CD4-positive, alpha-beta T cell treated with Interferon gamma for 1 hour (primary cell): Measurements from ENCODE around the gene HOXB3.

ENCODE experiments used
- DNase-seq: peaks from one replicate; pipeline ENCODE4 v3.0.0-alpha.2; 2020

HOXB3 gene

GRCh38 chr17:48567646-48568354 is 22.2 kb downstream of the HOXB3 start:
- DNase-seq, result no peak

GRCh38 chr17:48567209-48567608 is 22.8 kb downstream of the HOXB3 start:
- DNase-seq, result no peak

- DNase-seq, result no peak
These were observed 23.3 kb downstream of the HOXB3 start for GRCh38 chr17:48566717-48567116.

- no peak for DNase-seq
These were observed 23.9 kb downstream of the HOXB3 start for GRCh38 chr17:48565925-48566710.

GRCh38 chr17:48565022-48565554 is 25.0 kb downstream of the HOXB3 start:
- DNase-seq, result no peak

- no peak for DNase-seq
These were observed 25.6 kb downstream of the HOXB3 start for GRCh38 chr17:48564188-48565021.

GRCh38 chr17:48563867-48564187 is 26.2 kb downstream of the HOXB3 start:
- DNase-seq, result no peak

- DNase-seq, result no peak
These were observed 26.6 kb downstream of the HOXB3 start for GRCh38 chr17:48563385-48563838.

GRCh38 chr17:48562934-48563333 is 27.1 kb downstream of the HOXB3 start:
- DNase-seq, result no peak

GRCh38 chr17:48561884-48562810 is 27.9 kb downstream of the HOXB3 start:
- DNase-seq, result no peak

- no peak for DNase-seq
These were observed 29.9 kb downstream of the HOXB3 start for GRCh38 chr17:48559840-48560817.

GRCh38 chr17:48559122-48559839 is 30.8 kb downstream of the HOXB3 start:
- no peak for DNase-seq

GRCh38 chr17:48558831-48559121 is 31.3 kb downstream of the HOXB3 start:
- DNase-seq, result no peak

GRCh38 chr17:48558057-48558830 is 31.8 kb downstream of the HOXB3 start:
- DNase-seq, result no peak

- no peak for DNase-seq
These were observed 33.3 kb downstream of the HOXB3 start for GRCh38 chr17:48556576-48557401.

- DNase-seq, result no peak
These were observed 33.8 kb downstream of the HOXB3 start for GRCh38 chr17:48556229-48556575.

- DNase-seq, result no peak
These were observed 34.5 kb downstream of the HOXB3 start for GRCh38 chr17:48555258-48556228.
